Measurements from ENCODE around the gene SEMA3C.

DNA sequence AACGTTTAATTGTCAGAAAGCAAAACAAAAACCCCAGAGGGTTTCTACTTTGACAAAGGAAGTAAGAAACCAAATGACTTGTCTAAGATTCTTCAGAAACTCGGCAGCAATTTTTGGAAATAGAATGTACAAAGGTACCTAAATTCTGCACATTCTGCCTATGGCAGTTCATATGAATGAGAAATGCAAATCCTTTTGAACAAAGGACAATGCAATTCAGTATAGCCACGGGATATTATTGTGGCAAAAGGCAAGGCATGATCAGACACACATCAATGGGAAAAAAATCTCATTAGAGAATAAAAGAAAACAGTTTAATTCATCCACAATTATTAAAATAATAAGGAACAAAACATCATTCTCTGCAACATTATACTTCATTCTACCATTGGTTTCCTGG, 93.4 kb downstream of the SEMA3C start:
- TF ChIP-seq, protein P1, sequence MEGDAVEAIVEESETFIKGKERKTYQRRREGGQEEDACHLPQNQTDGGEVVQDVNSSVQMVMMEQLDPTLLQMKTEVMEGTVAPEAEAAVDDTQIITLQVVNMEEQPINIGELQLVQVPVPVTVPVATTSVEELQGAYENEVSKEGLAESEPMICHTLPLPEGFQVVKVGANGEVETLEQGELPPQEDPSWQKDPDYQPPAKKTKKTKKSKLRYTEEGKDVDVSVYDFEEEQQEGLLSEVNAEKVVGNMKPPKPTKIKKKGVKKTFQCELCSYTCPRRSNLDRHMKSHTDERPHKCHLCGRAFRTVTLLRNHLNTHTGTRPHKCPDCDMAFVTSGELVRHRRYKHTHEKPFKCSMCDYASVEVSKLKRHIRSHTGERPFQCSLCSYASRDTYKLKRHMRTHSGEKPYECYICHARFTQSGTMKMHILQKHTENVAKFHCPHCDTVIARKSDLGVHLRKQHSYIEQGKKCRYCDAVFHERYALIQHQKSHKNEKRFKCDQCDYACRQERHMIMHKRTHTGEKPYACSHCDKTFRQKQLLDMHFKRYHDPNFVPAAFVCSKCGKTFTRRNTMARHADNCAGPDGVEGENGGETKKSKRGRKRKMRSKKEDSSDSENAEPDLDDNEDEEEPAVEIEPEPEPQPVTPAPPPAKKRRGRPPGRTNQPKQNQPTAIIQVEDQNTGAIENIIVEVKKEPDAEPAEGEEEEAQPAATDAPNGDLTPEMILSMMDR (IDR thresholded peaks at IDR 0.05) = no peak
- TF ChIP-seq POLR2A (IDR thresholded peaks at IDR 0.05) = no peak
